T1000 (cell line): Measurements from ENCODE around the gene CPLX1.

Source experiments
- DNase-seq: peaks from one replicate; lab custom pipeline; 2025; ENCODE audit warnings: mixed read lengths; lab: John Stamatoyannopoulos, UW

Gene CPLX1

DNA sequence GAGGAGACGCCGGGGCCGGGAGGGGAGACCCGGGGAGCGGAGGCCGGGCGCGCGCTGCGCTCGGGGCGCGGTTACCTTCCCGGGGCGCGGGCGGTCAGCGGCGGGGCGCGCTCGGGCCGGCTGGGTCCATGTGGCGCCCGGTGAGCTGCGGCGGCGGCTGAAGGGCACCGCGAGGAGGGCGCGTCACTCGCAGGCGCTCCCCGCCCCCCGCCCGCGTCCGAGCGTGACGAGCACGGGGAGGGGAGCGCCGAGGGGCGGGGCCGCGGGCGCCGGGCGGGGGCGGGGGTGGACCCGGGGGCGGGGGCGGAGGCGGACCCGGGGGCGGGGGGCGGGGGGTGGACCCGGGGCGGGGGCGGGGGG, at the start of gene CPLX1:
CPLX1 (minus strand) TSS at position 159 of the 360 bp plus-strand sequence. CDS start 1,607 bp downstream, outside the sequence.
- DNase-seq: no peak

DNA sequence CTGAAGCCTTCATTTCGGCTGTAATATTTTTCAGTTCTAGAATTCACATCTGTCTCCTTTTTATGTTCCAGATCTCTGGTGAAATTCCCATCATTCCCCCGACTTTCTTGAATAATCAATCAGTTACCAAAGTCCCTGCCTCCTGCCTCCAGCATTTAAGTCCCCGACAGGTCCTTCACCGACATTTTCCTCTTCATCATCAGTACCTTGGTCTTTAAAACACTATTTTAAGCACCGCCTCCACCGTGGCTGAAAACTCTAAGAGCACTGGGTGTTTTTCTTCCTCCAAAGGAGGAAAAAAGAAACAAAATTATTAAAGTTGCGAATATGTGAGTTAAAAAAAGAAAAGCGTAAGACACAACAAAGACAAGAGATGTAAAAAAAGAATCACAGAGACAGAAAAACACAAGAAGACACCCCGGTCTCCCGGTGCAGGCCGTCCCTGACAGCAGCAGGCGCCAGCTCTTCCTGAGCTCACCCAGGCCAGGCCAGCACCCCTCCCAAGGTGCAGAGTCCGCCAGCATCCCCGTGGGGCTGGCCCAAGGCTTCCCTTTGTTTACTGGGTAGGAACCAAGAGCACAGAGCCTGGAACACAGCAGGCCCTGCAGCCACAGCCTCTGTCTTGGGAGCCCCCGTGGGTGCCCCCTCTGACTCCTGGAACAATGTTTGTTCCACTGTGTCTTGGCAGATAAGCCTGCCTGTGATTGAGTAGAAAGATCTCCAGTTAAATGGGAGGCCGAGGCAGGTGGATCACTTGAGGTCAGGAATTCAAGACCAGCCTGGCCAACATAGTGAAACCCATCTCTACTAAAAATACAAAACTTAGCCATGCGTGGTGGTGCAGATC, 49.3 kb upstream of the CPLX1 start:
- no peak for DNase-seq

- no peak for DNase-seq
Measured at GRCh38 chr4:874056-874455, 48.1 kb upstream of the CPLX1 start.

- DNase-seq: no peak
Measured at GRCh38 chr4:872241-872981, 46.5 kb upstream of the CPLX1 start.

GRCh38 chr4:871484-871883, 45.6 kb upstream of the CPLX1 start:
- DNase-seq: no peak

- DNase-seq: no peak
Measured at GRCh38 chr4:870951-871350, 45.0 kb upstream of the CPLX1 start.

DNA sequence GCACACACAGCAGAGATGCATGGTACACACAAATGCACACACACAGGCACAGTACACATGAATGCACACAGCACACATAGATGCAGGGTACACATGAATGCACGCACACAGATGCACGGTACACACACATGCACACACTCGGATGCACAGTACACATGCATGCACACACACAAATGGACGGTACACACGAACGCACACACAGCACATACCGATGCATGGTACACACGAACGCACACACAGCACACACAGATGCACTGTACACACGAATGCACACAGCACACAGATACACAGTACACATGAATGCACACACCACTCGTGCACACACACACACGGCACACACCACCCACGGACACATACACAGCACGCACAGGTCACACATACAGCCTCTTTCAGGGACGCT, 43.8 kb upstream of the CPLX1 start:
- DNase-seq: no peak

DNA sequence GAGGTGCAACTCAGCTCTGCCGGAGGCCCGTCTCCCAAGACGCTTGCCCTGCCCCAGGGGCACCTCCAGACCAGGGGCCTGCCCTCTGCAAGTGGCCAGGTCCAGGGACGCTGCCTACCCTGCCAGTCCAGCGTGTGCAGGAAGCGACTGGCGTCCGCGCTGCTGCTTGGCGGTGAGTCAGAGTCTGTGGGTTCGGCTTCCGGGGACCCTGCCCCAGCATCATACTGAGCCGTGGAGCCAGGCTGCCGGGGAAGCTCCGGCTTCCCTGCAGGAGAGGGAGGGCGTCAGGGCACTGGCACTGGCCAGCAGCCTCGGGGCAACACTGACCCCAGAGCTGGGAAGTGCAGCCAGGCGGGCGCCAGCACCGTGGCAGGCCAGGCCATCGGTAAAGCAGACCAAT, 42.5 kb upstream of the CPLX1 start:
- DNase-seq: no peak

- no peak for DNase-seq
Measured at GRCh38 chr4:867526-868250, 41.8 kb upstream of the CPLX1 start.

- no peak for DNase-seq
Measured at GRCh38 chr4:866761-867390, 40.9 kb upstream of the CPLX1 start.

DNA sequence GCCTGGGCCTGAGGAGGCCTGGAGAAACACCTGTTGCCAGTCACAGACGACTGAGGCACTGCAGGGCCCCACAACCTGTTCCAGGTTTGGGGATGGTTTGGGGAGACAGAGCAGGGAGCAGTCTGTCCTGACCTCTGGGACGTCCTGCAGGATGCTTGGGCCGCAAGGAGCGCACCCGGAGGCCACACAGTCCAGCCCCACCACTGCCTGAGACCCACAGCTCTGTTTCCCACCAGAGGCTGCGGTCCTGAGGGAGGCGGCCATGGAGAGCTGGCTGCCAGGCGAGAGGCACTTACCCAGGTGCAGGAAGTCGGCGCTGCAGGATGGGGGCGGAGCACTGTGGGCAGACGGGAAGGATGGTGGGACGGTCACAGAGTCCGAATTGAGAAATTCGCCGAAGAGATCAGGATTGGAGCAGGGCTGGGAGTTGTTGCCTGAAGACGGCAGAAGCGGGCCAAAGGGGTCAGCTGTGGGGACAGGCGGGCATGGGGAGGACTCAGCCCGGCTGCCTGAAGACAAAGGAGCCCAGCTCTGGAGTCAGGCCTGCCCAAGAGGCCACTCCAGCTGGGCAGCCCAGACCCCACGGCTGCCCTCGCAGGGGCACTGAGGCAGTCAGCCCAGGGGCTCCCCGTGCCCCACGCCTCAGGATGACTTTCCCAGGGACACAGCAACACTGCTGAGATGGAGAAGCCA, 40.3 kb upstream of the CPLX1 start:
- DNase-seq: no peak

- no peak for DNase-seq
Measured at GRCh38 chr4:865572-865971, 39.6 kb upstream of the CPLX1 start.

- DNase-seq: no peak
Measured at GRCh38 chr4:865121-865465, 39.2 kb upstream of the CPLX1 start.

- DNase-seq: no peak
Measured at GRCh38 chr4:864456-865120, 38.7 kb upstream of the CPLX1 start.

DNA sequence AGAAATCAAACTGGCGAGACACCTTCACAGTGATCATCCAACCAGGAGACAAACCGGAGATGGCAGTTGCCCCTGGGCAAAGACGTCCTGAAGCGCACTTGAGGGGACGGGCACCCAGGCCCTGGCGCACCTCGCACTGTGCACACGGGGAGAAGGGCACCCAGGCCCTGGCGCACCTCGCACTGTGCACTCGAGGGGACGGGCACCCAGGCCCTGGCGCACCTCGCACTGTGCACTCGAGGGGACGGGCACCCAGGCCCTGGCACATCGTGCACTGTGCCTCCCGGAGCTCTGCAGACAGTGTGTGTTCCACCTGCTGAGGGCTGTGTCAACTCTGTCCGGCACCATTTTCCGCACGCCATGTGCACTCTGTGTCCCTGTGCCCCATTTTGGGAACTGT, 34.6 kb upstream of the CPLX1 start:
- DNase-seq: no peak

DNA sequence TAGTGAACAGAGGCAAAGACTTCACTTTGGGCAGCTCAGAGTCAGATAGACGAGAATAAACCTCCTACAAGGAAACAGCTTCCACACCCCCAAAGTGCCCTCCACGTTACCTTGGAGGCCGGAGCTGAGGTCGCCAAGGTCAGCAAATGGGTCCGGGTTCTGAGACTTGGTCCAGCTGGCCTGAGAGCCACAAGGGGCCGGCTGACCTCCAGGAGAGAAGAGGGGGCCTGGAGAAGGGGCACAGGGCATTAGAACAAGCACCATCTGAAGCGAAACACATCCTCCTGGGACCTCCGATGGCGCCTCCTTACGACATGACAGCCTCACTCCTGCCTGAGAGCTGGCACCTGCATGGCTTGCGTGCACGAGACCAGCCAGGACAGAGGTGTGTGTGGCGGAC, 33.6 kb upstream of the CPLX1 start:
- no peak for DNase-seq

- DNase-seq: no peak
Measured at GRCh38 chr4:858831-859451, 33.0 kb upstream of the CPLX1 start.

- no peak for DNase-seq
Measured at GRCh38 chr4:858041-858481, 32.1 kb upstream of the CPLX1 start.

GRCh38 chr4:857461-857860, 31.5 kb upstream of the CPLX1 start:
- no peak for DNase-seq

- no peak for DNase-seq
Measured at GRCh38 chr4:856225-856901, 30.4 kb upstream of the CPLX1 start.
